Measurements from ENCODE around the gene PRUNE1.

Gene PRUNE1

DNA sequence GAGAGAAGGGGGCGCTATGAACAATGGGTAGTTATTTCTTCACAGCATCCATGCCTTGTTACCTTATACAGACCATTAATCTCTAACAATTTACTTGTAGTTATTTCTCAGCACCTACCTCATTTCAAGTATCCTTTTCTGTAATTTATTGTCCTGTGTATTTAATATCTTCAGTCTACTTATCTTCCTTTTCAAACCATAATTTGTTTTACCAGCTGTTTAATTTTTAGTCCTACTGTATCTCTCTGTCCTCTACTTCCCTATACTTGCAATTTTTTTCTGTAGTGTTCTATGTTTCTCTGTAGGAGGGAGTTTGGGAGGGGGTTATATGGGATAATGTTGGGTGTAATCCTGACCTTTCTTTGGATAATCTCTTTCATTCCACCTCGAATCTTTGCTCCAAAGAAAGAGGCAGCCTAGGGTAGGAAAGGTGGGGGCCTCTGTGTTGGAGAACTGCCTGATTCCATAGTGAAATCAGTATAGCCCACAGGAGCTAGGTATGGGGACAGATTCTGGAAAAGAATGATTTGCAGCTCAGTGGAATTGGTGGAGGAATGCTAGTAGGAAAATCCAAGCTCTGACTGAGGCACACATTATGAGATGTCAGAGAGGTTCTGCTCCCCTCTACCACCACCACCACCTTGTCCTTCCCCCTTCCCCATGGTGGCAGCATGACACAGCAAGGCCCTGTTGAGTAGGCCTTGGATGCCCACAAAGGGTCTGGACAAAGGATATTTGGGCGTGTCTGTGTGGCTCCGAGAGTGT, 52.6 kb downstream of the PRUNE1 start:
- H3K4me1 ChIP-seq (ENCODE audit: insufficient read depth, insufficient read length) = peaks cover 16% of the 10 kb centered on the region
- peaks cover 46% of the 10 kb centered on the region for H3K36me3 ChIP-seq (ENCODE audit: insufficient read depth, insufficient read length, low read length)
- H3K27me3 ChIP-seq (ENCODE audit: insufficient read depth, insufficient read length) = no peaks in the 10 kb centered on the region
- peak overlapping the region; percentile 90 for H3K4me3 ChIP-seq (ENCODE audit: insufficient read length, low read depth)
- H3K9ac ChIP-seq (ENCODE audit: insufficient read length, low read depth) = peak overlapping the region; percentile 98
- DNase-seq (ENCODE audit: low read depth, low spot score) = no peak
- no peaks in the 10 kb centered on the region for H3K9me3 ChIP-seq (ENCODE audit: insufficient read depth, low read length)
- TF ChIP-seq ZNF274 (IDR thresholded peaks at IDR 0.05; ENCODE audit: low read depth, low read length) = no peak
- no peak for TF ChIP-seq YY1 (IDR thresholded peaks at IDR 0.05; ENCODE audit: insufficient read depth, insufficient read length)
- TF ChIP-seq SUZ12 (IDR thresholded peaks at IDR 0.05; ENCODE audit: extremely low read depth, insufficient read depth, insufficient read length) = no peak

DNA sequence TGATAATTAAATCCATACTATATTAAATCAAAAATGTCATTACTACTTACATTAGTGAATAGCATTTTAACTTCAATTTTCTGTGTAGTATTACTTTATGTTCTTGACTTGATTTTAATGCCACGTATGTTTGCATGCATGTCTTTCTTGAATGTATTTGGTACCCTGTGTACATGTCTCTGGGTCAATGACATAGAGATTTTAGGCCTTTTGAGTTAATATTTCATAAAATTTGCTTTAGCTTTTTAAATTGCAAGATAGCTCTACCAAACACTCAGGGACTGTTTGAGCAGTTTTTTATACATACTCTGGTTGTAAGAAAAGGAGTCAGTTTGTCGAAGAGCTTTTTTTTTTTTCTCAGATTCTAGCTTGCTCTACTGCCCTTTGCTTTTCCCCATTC, 53.5 kb downstream of the PRUNE1 start:
- Histone ChIP-seq H3K9ac (ENCODE audit: insufficient read length, low read depth) (peak overlapping the region; percentile 39), H3K9me3 (ENCODE audit: insufficient read depth, low read length) (no peaks in the 10 kb centered on the region), H3K4me3 (ENCODE audit: insufficient read length, low read depth) (peak overlapping the region; percentile 90), H3K27me3 (ENCODE audit: insufficient read depth, insufficient read length) (no peaks in the 10 kb centered on the region), H3K4me1 (ENCODE audit: insufficient read depth, insufficient read length) (peaks cover 9% of the 10 kb centered on the region), H3K36me3 (ENCODE audit: insufficient read depth, insufficient read length, low read length) (peaks cover 44% of the 10 kb centered on the region)
- DNase-seq (ENCODE audit: low read depth, low spot score) = no peak
- TF ChIP-seq SUZ12 (IDR thresholded peaks at IDR 0.05; ENCODE audit: extremely low read depth, insufficient read depth, insufficient read length) (no peak), YY1 (IDR thresholded peaks at IDR 0.05; ENCODE audit: insufficient read depth, insufficient read length) (no peak)

DNA sequence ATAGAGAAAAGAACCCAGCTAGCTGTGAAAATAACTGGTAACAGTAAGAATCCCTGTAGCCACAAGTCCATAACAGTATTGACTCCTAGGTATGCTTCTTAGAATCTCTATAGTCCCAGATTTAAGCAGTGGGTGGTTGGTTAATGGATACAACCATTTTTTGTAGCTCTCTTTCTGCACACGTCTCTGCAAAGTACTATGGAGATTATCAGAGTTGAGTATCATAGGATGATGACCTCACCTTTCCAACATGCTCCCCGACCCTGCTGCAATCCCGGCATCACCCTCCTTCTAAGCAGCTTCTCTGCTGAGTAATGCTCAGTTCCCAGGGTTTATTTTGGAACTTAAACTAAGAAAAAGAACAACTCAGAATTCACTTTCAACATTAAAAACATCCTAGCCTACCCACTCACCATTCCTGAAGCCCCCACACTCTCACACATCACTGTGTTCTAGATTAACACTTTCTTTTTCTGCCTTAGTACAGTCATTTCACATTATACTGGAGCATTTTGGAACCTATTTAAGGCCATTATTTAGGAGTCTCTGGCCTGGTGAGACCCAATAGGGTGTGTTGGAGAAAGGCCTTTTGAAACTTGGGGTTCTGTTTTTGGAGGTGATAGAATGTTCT, 54.6 kb downstream of the PRUNE1 start:
- Histone ChIP-seq H3K9me3 (ENCODE audit: insufficient read depth, low read length) (no peaks in the 10 kb centered on the region), H3K27me3 (ENCODE audit: insufficient read depth, insufficient read length) (no peaks in the 10 kb centered on the region), H3K9ac (ENCODE audit: insufficient read length, low read depth) (no peak overlapping the region), H3K4me1 (ENCODE audit: insufficient read depth, insufficient read length) (peaks cover 5% of the 10 kb centered on the region), H3K4me3 (ENCODE audit: insufficient read length, low read depth) (no peak overlapping the region), H3K36me3 (ENCODE audit: insufficient read depth, insufficient read length, low read length) (peaks cover 45% of the 10 kb centered on the region)
- DNase-seq (ENCODE audit: low read depth, low spot score) = no peak
- TF ChIP-seq ZNF274 (IDR thresholded peaks at IDR 0.05; ENCODE audit: low read depth, low read length) (no peak), SUZ12 (IDR thresholded peaks at IDR 0.05; ENCODE audit: extremely low read depth, insufficient read depth, insufficient read length) (no peak), YY1 (IDR thresholded peaks at IDR 0.05; ENCODE audit: insufficient read depth, insufficient read length) (no peak)

DNA sequence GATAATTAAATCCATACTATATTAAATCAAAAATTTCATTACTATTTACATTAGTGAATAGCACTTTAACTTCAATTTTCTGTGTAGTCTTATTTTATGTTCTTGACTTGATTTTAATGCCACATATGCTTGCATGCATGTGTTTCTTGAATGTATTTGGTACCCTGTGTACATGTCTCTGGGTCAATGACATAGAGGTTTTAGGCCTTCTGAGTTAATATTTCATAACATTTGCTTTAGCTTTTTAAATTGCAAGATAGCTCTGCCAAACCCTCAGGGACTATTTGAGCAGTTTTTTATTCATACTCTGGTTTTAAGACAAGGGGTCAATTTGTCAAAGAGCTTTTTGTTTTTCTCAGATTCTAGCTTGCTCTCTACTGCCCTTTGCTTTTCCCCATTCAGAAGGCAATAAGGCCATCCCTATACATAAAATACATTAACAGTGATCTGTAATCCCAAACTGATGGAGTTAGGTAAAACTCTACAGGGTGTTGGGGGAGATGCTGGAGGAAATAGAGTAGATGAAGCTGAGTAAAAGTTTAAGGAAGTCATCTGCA, 56.9 kb downstream of the PRUNE1 start:
- Histone ChIP-seq H3K4me3 (ENCODE audit: insufficient read length, low read depth) (no peak overlapping the region), H3K27me3 (ENCODE audit: insufficient read depth, insufficient read length) (no peaks in the 10 kb centered on the region), H3K36me3 (ENCODE audit: insufficient read depth, insufficient read length, low read length) (peaks cover 59% of the 10 kb centered on the region), H3K4me1 (ENCODE audit: insufficient read depth, insufficient read length) (peaks cover 3% of the 10 kb centered on the region), H3K9me3 (ENCODE audit: insufficient read depth, low read length) (no peaks in the 10 kb centered on the region), H3K9ac (ENCODE audit: insufficient read length, low read depth) (no peak overlapping the region)
- no peak for DNase-seq (ENCODE audit: low read depth, low spot score)
- TF ChIP-seq ZNF274 (IDR thresholded peaks at IDR 0.05; ENCODE audit: low read depth, low read length) (no peak), YY1 (IDR thresholded peaks at IDR 0.05; ENCODE audit: insufficient read depth, insufficient read length) (no peak)

DNA sequence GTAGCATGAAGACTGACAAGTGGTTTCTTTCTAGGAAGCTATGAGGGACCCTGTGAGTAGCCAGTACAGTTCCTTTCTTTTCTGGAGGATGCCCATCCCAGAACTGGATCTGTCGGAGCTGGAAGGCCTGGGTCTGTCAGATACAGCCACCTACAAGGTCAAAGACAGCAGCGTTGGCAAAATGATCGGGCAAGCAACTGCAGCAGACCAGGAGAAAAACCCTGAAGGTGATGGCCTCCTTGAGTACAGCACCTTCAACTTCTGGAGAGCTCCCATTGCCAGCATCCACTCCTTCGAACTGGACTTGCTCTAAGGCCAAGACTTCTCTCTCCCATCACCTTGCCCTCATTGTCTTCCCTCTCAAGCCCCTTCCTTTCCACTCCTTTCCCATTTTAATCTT, 58.9 kb downstream of the PRUNE1 start:
- peaks cover 59% of the 10 kb centered on the region for H3K36me3 ChIP-seq (ENCODE audit: insufficient read depth, insufficient read length, low read length)

DNA sequence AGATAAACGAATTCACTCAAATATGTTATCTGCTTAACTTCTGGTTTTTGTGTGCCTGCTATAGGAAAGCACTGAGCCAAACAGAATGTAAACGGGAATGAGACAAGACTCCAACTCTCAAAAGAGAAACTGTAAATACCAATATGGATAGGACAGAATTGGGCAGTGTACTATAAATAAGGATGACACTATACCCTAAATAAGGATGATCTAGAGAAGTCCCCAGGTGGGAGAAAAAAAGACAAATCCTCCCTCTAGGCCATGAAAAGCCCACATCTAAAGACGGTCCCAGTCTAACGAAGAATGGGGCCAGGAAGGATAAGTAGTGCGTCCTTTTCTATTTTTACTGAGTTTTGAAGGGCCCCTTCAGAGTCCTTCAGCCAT, 60.8 kb downstream of the PRUNE1 start:
- H3K9me3 ChIP-seq (ENCODE audit: insufficient read depth, low read length) = no peaks in the 10 kb centered on the region
- TF ChIP-seq SUZ12 (IDR thresholded peaks at IDR 0.05; ENCODE audit: extremely low read depth, insufficient read depth, insufficient read length) (no peak), YY1 (IDR thresholded peaks at IDR 0.05; ENCODE audit: insufficient read depth, insufficient read length) (no peak), ZNF274 (IDR thresholded peaks at IDR 0.05; ENCODE audit: low read depth, low read length) (no peak)
- no peak for DNase-seq (ENCODE audit: low read depth, low spot score)
- no peaks in the 10 kb centered on the region for H3K27me3 ChIP-seq (ENCODE audit: insufficient read depth, insufficient read length)
- H3K9ac ChIP-seq (ENCODE audit: insufficient read length, low read depth) = peak overlapping the region; percentile 1
- H3K4me1 ChIP-seq (ENCODE audit: insufficient read depth, insufficient read length) = peaks cover 6% of the 10 kb centered on the region
- H3K4me3 ChIP-seq (ENCODE audit: insufficient read length, low read depth) = no peak overlapping the region
- H3K36me3 ChIP-seq (ENCODE audit: insufficient read depth, insufficient read length, low read length) = peaks cover 48% of the 10 kb centered on the region

More for the DNA sequence above, 58.9 kb downstream of the PRUNE1 start:
- H3K4me1 ChIP-seq (ENCODE audit: insufficient read depth, insufficient read length) = peaks cover 6% of the 10 kb centered on the region
- H3K4me3 ChIP-seq (ENCODE audit: insufficient read length, low read depth) = no peak overlapping the region
- no peak for DNase-seq (ENCODE audit: low read depth, low spot score)
- no peaks in the 10 kb centered on the region for H3K27me3 ChIP-seq (ENCODE audit: insufficient read depth, insufficient read length)
- no peaks in the 10 kb centered on the region for H3K9me3 ChIP-seq (ENCODE audit: insufficient read depth, low read length)
- no peak overlapping the region for H3K9ac ChIP-seq (ENCODE audit: insufficient read length, low read depth)
- TF ChIP-seq SUZ12 (IDR thresholded peaks at IDR 0.05; ENCODE audit: extremely low read depth, insufficient read depth, insufficient read length) (no peak), YY1 (IDR thresholded peaks at IDR 0.05; ENCODE audit: insufficient read depth, insufficient read length) (no peak), ZNF274 (IDR thresholded peaks at IDR 0.05; ENCODE audit: low read depth, low read length) (no peak)
